Bronchial epithelial cell (primary cell): ENCODE measurements around the gene GJB3. TPM values are rescaled to one million over a fixed set of nuclear protein-coding genes. Genes with fewer than 3 reads are reported as not detected.
A peak's percentile ranks its signal among the peaks of the same experiment; 100 is the strongest.
"Not testable (repeated sequence)": the region's sequence is repeated elsewhere in the genome, so short reads cannot be mapped to it uniquely, and the experiment has no call there.

Experiments
- DNase-seq: peaks from one replicate; pipeline ENCODE4 v3.0.0-alpha.2; 2010; ENCODE audit warnings: low read depth
- FAIRE-seq: peaks from 2 replicates; lab custom pipeline; 2011; peaks lifted over from hg19 to GRCh38; lab: Jason Lieb, UNC
- H3K27me3 ChIP-seq: 2 replicates; pipeline ENCODE4 v1.5.1; 2011; ENCODE audit warnings: low read length; ENCODE audit not compliant: control insufficient read depth, insufficient read depth
- H3K36me3 ChIP-seq: 2 replicates; pipeline ENCODE4 v1.5.1; 2011; ENCODE audit warnings: low read length; ENCODE audit not compliant: control insufficient read depth, insufficient read depth
- H3K4me3 ChIP-seq: 2 replicates; pipeline ENCODE4 v1.5.1; 2011; ENCODE audit warnings: mild to moderate bottlenecking, low read depth, low read length, control low read depth
- total RNA-seq: library from RNA; depleted of rRNA; stranded (reverse); fragments of >200 nt; gene quantifications from 2 replicates; pipeline ENCODE4 v1.2.1, GENCODE V29; 2014
- TF ChIP-seq, protein P1 (sequence below): IDR thresholded peaks from 2 replicates; pipeline ENCODE4 v1.5.1; 2011; ENCODE audit warnings: mild to moderate bottlenecking, moderate library complexity, low read length, control low read depth, inconsistent platforms; ENCODE audit not compliant: insufficient read depth, severe bottlenecking

Gene GJB3
- total RNA-seq, 1 donor from 2014 or later: 159 TPM

DNA sequence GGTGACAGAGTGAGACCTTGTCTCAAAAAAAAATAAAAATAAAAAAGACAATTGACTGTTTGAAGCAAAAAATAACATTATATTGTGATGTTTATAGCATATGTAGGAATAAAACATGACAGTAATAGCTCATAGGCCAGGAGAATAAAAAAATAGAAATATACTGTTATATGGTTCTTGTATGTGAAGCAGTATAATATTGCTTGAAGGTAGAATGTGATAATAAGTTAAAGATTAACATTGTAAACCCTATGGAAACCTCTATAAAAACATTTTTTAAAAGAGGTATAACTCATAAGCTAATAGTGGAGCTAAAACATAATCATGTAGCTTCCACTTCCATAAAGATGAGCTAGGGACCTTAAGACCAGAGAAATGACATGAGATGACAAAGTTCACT, 35.3 kb downstream of the GJB3 start:
- FAIRE-seq (no peak), DNase-seq (no peak)
- Histone ChIP-seq H3K36me3 (no peaks in the 10 kb centered on the region), H3K4me3 (no peak overlapping the region), H3K27me3 (no peaks in the 10 kb centered on the region)
- TF ChIP-seq, protein P1, sequence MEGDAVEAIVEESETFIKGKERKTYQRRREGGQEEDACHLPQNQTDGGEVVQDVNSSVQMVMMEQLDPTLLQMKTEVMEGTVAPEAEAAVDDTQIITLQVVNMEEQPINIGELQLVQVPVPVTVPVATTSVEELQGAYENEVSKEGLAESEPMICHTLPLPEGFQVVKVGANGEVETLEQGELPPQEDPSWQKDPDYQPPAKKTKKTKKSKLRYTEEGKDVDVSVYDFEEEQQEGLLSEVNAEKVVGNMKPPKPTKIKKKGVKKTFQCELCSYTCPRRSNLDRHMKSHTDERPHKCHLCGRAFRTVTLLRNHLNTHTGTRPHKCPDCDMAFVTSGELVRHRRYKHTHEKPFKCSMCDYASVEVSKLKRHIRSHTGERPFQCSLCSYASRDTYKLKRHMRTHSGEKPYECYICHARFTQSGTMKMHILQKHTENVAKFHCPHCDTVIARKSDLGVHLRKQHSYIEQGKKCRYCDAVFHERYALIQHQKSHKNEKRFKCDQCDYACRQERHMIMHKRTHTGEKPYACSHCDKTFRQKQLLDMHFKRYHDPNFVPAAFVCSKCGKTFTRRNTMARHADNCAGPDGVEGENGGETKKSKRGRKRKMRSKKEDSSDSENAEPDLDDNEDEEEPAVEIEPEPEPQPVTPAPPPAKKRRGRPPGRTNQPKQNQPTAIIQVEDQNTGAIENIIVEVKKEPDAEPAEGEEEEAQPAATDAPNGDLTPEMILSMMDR: no peak

DNA sequence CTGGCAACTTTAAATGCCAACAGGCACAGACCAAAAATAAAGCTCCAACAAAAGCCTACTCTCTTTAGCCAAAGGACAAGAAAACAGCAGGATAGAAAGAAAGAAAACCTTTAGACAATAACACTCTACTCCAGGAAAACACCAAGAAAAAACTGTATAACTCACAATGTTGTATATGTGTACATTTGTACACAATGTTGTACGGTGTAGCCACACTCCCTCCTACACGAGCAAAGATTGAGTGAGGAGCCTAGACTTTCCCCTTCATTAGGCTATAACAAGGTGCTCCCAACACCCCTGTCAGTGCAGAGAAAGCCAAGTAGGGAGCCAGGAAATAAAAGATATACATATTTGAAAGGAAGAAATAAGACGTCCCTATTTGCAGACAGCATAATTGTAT, 35.8 kb downstream of the GJB3 start:
- Histone ChIP-seq H3K4me3 (no peak overlapping the region), H3K27me3 (no peaks in the 10 kb centered on the region), H3K36me3 (no peaks in the 10 kb centered on the region)
- FAIRE-seq (no peak), DNase-seq (no peak)
- TF ChIP-seq, protein P1: no peak

DNA sequence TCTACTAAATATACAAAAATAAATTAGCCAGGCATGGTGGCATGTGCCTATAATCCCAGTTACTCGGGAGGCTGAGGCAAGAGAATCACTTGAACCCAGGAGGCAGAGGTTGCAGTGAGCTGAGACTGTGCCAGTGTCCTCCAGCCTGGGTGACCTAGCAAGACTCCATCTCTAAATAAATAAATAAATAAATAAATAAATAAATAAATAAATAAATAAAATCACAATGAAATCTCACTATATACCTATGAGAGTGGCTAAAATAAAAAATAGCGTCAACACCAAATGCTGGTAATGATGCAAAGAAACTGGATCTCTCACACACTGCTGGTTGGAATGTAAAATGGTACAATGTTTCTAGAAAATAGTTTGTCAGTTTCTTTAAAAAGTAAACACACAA, 37.8 kb downstream of the GJB3 start:
- H3K27me3 ChIP-seq, DNase-seq, H3K36me3 ChIP-seq, FAIRE-seq, H3K4me3 ChIP-seq: not testable (repeated sequence)

DNA sequence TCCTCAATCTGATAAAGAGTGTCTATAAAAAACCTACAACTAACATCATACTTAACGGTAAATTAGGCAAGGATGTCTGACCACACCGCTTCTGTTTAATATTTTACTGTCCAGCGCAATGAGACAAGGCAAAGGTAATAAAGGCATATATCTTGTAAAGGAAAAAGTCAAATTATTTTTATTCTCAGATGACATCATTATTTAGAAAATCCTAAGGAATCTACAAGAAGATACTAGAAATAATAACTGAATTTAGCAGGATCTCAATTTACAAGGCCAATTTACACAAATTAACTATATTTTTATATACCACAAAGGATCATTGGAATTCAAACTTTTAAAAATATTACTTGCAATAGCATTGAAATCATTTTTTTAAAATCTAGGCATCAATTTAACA, 41.2 kb downstream of the GJB3 start:
- TF ChIP-seq, protein P1: no peak
- Histone ChIP-seq H3K36me3 (no peaks in the 10 kb centered on the region), H3K4me3 (no peak overlapping the region), H3K27me3 (no peaks in the 10 kb centered on the region)
- FAIRE-seq: no peak
- no peak for DNase-seq

DNA sequence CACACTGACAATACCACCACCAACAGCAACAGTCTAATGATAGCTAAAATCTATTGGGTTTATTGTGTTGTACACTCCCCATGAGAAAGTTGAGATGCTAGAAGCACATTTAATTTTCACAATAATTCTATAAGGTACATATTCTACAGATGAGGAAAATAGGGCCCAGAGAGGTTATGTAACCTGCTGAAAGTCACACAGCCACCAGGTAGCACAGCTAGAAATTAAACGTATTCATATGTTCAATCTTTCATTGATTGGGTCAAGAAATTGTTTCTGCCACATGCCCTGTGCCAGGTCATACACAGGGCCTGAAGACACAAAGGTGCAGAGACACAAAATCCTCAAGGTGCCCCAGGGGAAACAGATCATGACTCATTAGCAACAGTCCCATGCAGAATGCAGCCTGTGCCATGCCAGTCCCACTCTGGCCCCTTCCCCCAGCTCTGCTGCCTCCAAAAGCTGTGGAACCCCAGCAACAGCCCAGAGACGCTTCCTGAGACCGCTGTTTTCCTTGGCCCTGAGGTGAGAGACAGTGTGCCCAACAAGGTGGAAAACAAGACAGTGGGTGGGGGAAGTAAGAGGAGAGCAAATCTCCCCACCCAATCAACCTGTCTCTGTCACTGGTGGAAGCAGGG, 43.9 kb downstream of the GJB3 start:
- Histone ChIP-seq H3K27me3 (no peaks in the 10 kb centered on the region), H3K36me3 (no peaks in the 10 kb centered on the region), H3K4me3 (no peak overlapping the region)
- peak; percentile 23 for DNase-seq
- TF ChIP-seq, protein P1: no peak
- FAIRE-seq: no peak

DNA sequence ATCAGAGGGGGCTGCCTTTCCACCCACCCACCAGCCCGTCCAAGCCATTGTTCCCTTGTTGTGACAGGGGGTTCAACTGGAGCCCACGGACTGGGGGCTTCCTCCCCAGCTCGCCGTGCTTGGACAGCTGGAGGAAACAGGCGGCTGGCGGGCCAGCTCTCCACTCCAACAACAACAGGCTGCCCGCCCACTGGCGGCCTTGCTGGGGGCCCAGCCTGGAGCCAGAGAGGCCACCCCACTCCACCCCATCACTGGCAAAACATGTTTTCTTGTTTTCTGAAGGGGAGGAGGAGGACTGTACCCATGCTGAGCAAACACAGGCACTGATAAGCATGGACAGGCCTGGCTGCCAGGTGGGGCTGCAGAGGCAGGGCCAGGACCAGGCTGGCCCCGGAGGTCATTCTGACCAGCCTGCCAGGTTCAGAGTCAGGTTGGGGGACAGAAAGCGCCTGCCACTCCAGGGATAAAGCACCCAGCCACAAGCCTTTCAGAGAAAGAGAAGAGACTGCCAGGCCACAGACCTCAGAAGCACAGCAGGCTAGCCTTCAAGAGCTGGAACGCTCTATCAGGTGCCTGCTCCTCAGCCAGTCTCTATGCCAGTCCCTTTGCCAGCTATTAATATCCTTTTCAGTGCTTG, 44.6 kb downstream of the GJB3 start:
- TF ChIP-seq, protein P1: no peak
- peak; percentile 8 for DNase-seq
- H3K27me3 ChIP-seq: no peaks in the 10 kb centered on the region
- no peaks in the 10 kb centered on the region for H3K36me3 ChIP-seq
- no peak overlapping the region for H3K4me3 ChIP-seq
- FAIRE-seq: no peak
